M059J (cell line): ENCODE results near the gene DYNC1H1. TPM values are rescaled to one million over a fixed set of nuclear protein-coding genes. Genes with fewer than 3 reads are reported as not detected.

Experiments
- DNase-seq: peaks from one replicate; pipeline ENCODE4 v3.0.0-alpha.2; 2012; ENCODE audit warnings: low read depth
- total RNA-seq: library from RNA; depleted of rRNA; stranded (reverse); fragments of >200 nt; shearing (Covaris generic); gene quantifications from 2 replicates; pipeline ENCODE4 v1.2.3, GENCODE V29; 2014

DYNC1H1 gene
- total RNA-seq, 1 experiment from 2014 or later = 257 TPM

- DNase-seq = no peak
These were observed 71.5 kb downstream of the DYNC1H1 start for GRCh38 chr14:102035914-102036313.

- no peak for DNase-seq
These were observed 73.3 kb downstream of the DYNC1H1 start for GRCh38 chr14:102037686-102038085.

DNA sequence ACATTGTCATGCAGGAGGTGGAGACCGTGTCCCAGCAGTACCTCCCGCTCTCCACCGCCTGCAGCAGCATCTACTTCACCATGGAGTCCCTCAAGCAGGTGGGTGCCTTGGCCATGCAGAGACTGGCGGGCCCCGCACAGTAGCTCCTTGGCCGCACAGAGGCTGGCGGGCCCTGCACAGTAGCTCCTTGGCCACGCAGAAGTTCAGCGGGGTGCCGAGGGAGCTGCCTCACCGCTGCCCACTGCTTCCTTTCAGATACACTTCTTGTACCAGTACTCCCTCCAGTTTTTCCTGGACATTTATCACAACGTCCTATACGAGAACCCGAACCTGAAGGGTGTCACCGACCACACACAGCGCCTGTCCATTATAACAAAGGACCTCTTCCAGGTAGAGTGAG lies 74.8 kb downstream of the DYNC1H1 start:
- no peak for DNase-seq

DNA sequence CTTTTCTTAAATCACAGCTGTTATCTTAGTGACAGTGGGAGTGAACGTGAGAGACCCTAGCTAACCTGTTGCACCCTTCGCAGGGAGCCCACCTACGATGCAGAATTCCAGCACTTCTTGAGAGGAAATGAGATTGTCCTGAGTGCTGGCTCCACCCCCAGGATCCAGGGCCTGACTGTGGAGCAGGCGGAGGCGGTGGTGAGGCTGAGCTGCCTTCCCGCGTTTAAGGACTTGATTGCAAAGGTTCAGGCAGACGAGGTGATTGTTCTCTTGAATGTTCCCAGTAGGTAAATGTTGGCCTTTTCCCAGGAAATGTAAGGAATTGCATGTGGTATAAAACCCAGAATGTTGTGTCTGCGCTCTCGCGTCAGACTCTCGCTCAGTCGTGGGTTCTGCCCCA lies 75.8 kb downstream of the DYNC1H1 start:
- no peak for DNase-seq

DNA sequence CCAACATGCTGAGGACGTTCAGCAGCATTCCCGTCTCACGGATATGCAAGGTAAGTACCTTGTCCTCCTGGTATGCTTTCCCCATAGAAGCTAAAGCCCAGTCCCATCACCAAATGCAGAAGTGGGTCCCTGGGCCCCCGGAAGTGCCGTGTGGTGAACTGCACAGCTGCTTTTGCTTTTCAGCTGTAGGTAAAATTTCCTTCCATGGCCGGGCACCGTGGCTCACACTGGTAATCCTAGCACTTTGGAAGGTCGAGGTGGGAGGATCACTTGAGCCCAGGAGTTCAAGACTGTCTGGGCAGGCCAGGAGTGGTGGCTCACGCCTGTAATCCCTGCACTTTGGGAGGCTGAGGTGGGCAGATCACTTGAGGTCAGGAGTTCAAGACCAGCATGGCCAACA lies 78.3 kb downstream of the DYNC1H1 start:
- no peak for DNase-seq

DNA sequence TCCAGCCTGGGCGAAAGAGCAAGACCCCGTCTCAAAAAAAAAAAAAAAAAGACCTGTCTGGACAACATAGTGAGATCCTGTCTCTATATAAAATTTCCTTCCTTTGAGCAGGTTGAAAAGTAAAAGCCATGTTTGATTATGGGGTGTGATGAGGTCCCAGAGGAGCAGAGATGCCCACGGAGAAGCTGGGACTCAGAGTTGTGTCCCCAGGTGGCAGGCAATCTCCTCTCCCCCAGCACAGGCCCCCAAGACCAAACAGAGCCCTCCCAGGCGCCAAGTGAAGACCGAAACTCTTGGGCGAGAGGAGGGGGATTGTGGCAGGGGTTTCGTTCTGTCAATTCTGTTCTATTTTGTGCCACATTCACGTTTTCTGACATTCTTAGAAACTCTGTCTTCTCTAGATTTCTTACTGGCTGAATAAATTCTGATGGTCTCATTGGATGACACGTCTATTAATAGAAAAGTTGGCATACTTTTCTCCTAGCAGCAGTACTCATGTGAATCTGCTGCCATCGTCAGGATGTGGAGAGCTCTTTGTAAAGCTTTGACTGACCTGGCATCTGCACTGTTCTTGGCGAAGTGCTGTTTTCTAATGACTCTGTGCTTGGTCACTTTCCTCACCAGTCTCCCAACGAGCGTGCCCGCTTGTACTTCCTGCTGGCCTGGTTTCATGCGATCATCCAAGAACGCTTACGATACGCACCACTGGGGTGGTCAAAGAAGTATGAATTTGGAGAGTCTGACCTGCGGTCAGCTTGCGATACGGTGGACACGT lies 79.1 kb downstream of the DYNC1H1 start:
- no peak for DNase-seq

DNA sequence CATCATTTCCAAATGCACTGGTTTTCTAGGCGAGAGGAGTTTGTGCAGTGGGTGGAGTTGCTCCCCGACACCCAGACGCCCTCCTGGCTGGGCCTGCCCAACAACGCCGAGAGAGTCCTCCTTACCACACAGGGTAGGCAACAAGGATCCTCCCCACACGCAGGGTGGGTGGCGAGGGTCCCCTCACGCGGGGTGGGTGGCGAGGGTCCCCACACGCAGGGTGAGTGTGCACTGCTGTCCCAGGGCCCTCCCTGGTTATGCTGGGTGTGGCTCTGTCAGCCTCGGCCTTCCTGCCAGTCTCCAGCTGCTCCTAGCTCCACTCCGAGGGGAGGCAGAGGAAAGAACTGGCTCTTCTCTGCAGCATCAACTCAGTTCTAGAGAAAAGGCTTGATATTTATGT lies 80.2 kb downstream of the DYNC1H1 start:
- no peak for DNase-seq

DNA sequence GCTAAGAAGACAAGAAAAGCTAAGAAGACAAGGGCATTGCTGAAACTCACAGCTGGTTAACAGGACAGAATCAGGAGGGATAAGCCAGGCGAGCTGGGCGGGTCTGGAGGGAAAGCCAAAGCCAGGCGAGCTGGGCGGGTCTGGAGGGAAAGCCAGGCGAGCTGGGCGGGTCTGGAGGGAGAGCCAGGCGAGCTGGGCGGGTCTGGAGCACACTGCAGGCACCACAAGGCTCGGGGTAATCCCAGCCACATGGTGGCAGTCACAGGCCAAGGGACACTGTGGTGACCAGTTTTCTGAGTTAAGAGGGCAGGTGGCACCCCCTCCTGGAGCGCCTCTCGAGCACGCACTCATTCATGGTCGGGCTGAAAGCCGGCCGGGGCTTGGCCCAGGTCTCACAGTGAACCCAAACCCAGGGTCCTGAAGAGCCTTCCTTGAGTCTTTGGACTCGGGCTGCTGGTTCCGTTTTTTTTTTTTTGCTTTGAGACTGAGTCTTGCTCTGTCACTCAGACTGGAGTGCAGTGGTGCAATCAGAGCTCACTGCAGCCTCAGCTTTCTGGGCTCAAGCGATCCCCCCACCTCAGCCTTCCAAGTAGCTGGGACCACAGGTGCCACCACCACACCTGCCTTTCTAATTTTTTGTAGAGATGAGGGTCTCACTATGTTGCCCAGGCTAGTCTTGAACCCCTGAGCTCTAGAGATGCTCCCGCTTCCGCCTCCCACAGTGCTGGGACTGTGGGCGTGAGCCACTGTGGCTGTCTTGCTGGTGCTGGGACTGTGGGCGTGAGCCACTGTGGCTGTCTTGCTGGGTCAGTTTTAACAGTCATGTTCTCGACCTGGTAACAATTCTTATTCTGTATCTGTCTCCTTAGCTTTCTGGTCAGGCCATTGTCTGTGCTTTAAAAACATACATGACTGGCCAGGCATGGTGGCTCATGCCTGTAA lies 82.2 kb downstream of the DYNC1H1 start:
- peak; percentile 18 for DNase-seq

- DNase-seq = no peak
These were observed 83.6 kb downstream of the DYNC1H1 start for GRCh38 chr14:102047808-102048540.

DNA sequence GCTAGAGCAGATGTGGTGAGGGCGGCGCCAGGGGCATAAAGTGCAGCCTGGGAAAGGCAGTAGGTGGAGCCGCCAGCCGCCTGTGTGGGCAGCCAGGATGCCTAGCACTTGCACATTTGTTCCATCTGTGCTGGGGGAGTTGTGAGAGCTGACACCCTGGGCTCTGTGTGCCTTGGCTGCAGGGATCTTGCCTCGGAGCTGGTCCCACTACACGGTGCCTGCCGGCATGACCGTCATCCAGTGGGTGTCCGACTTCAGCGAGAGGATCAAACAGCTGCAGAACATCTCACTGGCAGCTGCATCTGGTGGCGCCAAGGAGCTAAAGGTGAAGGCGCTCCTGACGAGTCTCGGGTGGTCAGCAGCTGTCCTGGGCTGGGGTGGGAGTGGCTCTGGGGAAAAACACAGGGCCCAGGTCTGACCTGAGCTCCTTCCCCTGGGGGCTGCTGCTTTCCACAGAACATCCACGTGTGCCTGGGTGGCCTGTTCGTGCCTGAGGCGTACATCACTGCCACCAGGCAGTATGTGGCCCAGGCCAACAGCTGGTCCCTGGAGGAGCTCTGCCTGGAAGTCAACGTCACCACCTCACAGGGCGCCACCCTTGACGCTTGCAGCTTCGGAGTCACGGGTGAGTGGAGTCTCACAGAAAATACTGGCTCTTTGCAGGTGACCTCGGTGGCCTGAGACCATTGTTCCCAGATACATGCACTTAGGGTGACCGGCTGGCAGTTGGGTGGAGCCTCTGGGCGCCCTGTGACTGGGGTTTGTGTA lies 85.1 kb downstream of the DYNC1H1 start:
- DNase-seq = no peak

GRCh38 chr14:102050026-102050405 lies 85.6 kb downstream of the DYNC1H1 start:
- DNase-seq = no peak

- DNase-seq = peak; percentile 42
These were observed 86.3 kb downstream of the DYNC1H1 start for GRCh38 chr14:102050625-102051024.

DNA sequence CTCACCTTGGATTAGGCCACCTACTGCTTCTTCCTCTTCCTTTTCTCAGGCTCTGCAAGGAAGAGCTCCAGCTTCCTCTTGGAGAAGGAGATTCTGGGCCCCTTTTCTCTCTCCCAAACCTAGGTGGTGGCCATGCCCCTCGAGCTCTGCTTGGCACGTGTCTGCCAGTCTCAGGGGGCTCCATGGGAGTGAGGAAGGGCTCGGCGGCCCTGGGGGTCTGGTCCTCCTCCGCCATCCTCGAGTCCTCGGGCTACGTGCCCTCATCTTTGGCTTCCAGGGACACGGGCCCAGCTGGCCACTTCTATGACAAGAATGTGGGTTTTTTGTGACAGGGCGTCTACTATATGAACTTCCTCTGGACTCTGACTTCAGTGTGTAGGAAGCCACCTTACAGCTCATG lies 88.1 kb downstream of the DYNC1H1 start:
- no peak for DNase-seq

GRCh38 chr14:102055181-102055901 lies 91.0 kb downstream of the DYNC1H1 start:
- peak; percentile 68 for DNase-seq

DNA sequence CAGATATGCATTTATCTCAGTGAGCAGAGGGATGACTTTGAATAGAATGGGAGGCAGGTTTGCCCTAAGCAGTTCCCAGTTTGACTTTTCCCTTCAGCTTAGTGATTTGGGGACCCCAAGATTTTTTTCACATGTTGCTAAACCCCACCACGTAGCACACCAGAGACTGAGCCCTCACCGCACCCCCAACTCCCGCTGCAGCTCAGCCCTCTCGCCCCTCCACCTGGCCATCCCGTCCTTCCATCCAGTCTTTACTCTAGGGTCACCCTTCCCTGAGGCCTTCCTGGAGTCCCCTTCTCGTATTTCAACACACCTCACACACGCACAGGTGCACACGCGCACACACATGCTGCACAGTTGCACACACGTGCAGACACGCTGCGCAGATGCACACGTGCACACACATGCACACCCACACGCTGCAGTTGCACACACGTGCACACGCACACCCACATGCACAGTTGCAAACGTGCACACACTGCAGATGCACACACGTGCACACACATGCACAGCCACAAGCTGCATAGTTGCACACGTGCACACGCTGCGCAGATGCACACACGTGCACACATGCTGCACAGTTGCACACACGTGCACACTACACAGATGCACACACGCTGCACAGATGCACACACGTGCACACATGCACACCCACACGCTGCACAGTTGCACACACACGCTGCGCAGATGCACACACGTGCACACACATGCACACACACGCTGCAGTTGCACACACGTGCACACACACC lies 92.5 kb downstream of the DYNC1H1 start:
- no peak for DNase-seq

GRCh38 chr14:102057480-102058114 lies 93.2 kb downstream of the DYNC1H1 start:
- DNase-seq = no peak

GRCh38 chr14:102058146-102058545 lies 93.8 kb downstream of the DYNC1H1 start:
- DNase-seq = no peak

GRCh38 chr14:102058961-102059360 lies 94.6 kb downstream of the DYNC1H1 start:
- no peak for DNase-seq

- peak; percentile 82 for DNase-seq
These were observed 98.9 kb downstream of the DYNC1H1 start for GRCh38 chr14:102063109-102063807.
